ENCODE measurements around the gene SIGLEC6.

Gene SIGLEC6

GRCh38 chr19:51544038-51544437 is 12.6 kb upstream of the SIGLEC6 start:
- no peak overlapping the region for H3K4me3 ChIP-seq (ENCODE audit: control insufficient read depth, low read depth, low read length)
- TF ChIP-seq CTCF (IDR thresholded peaks at IDR 0.05; ENCODE audit: control insufficient read depth, insufficient read depth, low read depth, low read length, missing control alignments): no peak
- no peak for DNase-seq (ENCODE audit: low read depth)

- TF ChIP-seq CTCF (IDR thresholded peaks at IDR 0.05; ENCODE audit: control insufficient read depth, insufficient read depth, low read depth, low read length, missing control alignments): no peak
- H3K4me3 ChIP-seq (ENCODE audit: control insufficient read depth, low read depth, low read length): no peak overlapping the region
- no peak for DNase-seq (ENCODE audit: low read depth)
Observed at GRCh38 chr19:51542699-51543098, 11.2 kb upstream of the SIGLEC6 start.

- no peak overlapping the region for H3K4me3 ChIP-seq (ENCODE audit: control insufficient read depth, low read depth, low read length)
- no peak for TF ChIP-seq CTCF (IDR thresholded peaks at IDR 0.05; ENCODE audit: control insufficient read depth, insufficient read depth, low read depth, low read length, missing control alignments)
- DNase-seq (ENCODE audit: low read depth): no peak
Observed at GRCh38 chr19:51541458-51542357, 10.2 kb upstream of the SIGLEC6 start.

GRCh38 chr19:51539821-51540366 is 8.4 kb upstream of the SIGLEC6 start:
- TF ChIP-seq CTCF (IDR thresholded peaks at IDR 0.05; ENCODE audit: control insufficient read depth, insufficient read depth, low read depth, low read length, missing control alignments): no peak
- H3K4me3 ChIP-seq (ENCODE audit: control insufficient read depth, low read depth, low read length): no peak overlapping the region
- no peak for DNase-seq (ENCODE audit: low read depth)

- DNase-seq (ENCODE audit: low read depth): no peak
- no peak overlapping the region for H3K4me3 ChIP-seq (ENCODE audit: control insufficient read depth, low read depth, low read length)
- no peak for TF ChIP-seq CTCF (IDR thresholded peaks at IDR 0.05; ENCODE audit: control insufficient read depth, insufficient read depth, low read depth, low read length, missing control alignments)
Observed at GRCh38 chr19:51535535-51535934, 4.1 kb upstream of the SIGLEC6 start.

- H3K4me3 ChIP-seq (ENCODE audit: control insufficient read depth, low read depth, low read length): no peak overlapping the region
- no peak for DNase-seq (ENCODE audit: low read depth)
- TF ChIP-seq CTCF (IDR thresholded peaks at IDR 0.05; ENCODE audit: control insufficient read depth, insufficient read depth, low read depth, low read length, missing control alignments): no peak
Observed at GRCh38 chr19:51530616-51531015, 854 bp downstream of the SIGLEC6 start.
